Tibial nerve (tissue), 3 donors: ENCODE data around the gene TOM1L2.

ENCODE experiments used
- POLR2A ChIP-seq, 2 donors: fragments of 450-650 bp; IDR thresholded peaks; one replicate each; pipeline ENCODE4 v1.6.1; 2017; ENCODE audit warnings: antibody characterized with exemption in 2 of 2, mild to moderate bottlenecking in 2 of 2, moderate library complexity in 2 of 2
- TF ChIP-seq, protein P1 (sequence below), 5 experiments: fragments of 200-600 bp in 3 of 5; fragments of 450-650 bp in 2 of 5; sonication (generic) in 3 of 5; IDR thresholded peaks; one replicate each; pipeline ENCODE4 v1.5.1; 2016 to 2019; ENCODE audit warnings: antibody characterized with exemption in 5 of 5, mild to moderate bottlenecking in 3 of 5, moderate library complexity in 2 of 5

DNA sequence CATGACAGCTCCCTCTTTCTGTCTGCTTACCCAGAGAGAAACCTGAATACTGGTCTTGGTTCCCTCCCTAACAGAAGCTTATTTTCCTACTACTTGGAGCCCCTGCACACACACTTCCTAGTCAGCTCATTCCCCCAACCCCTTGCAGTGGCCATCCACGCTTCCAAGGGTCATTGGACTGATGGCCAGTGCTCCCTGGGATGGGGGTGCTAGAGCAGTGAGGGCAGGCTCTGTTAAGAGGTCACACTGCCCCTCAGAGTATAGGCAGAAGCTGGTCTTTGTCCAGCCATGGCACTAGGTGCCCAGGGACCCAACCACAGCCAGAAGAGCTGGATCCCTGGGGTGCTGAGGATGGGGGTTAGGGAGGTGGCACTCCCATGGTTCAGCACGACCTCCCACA, 13.0 kb upstream of the TOM1L2 start:
- TF ChIP-seq, protein P1, sequence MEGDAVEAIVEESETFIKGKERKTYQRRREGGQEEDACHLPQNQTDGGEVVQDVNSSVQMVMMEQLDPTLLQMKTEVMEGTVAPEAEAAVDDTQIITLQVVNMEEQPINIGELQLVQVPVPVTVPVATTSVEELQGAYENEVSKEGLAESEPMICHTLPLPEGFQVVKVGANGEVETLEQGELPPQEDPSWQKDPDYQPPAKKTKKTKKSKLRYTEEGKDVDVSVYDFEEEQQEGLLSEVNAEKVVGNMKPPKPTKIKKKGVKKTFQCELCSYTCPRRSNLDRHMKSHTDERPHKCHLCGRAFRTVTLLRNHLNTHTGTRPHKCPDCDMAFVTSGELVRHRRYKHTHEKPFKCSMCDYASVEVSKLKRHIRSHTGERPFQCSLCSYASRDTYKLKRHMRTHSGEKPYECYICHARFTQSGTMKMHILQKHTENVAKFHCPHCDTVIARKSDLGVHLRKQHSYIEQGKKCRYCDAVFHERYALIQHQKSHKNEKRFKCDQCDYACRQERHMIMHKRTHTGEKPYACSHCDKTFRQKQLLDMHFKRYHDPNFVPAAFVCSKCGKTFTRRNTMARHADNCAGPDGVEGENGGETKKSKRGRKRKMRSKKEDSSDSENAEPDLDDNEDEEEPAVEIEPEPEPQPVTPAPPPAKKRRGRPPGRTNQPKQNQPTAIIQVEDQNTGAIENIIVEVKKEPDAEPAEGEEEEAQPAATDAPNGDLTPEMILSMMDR (IDR thresholded peaks at IDR 0.05): no peak
- TF ChIP-seq POLR2A (IDR thresholded peaks at IDR 0.05): no peak
